ENCODE results near the gene FAXDC2.

The FAXDC2 gene

DNA sequence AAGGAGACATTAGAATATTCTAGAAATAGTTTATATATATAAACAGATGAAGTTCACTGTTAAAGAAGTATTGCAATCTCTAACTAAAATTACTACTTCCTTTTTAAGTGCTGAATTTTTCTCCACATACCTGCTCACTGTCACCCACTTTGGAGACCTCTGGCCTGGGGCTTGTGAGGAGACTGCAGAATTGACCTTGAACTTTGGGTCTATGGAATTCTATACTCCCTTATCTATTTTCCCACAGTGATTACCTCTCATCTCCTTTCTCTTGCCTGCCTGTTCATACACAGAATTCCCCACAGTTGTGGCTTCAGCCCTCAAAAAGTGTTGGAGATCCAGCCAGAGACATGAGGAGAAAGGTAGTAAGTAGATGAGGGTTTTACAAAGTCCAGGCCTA, 49.8 kb downstream of the FAXDC2 start:
- DNase-seq (ENCODE audit: extremely low read depth in 1 of 2, low read depth in 1 of 2): no peak

GRCh38 chr5:154797762-154798161, 52.6 kb downstream of the FAXDC2 start:
- DNase-seq (ENCODE audit: extremely low read depth in 1 of 2, low read depth in 1 of 2): no peak

- DNase-seq (ENCODE audit: extremely low read depth in 1 of 2, low read depth in 1 of 2): no peak
Observed at GRCh38 chr5:154795235-154795596, 55.2 kb downstream of the FAXDC2 start.

GRCh38 chr5:154794525-154795234, 55.7 kb downstream of the FAXDC2 start:
- DNase-seq (ENCODE audit: extremely low read depth in 1 of 2, low read depth in 1 of 2): no peak

DNA sequence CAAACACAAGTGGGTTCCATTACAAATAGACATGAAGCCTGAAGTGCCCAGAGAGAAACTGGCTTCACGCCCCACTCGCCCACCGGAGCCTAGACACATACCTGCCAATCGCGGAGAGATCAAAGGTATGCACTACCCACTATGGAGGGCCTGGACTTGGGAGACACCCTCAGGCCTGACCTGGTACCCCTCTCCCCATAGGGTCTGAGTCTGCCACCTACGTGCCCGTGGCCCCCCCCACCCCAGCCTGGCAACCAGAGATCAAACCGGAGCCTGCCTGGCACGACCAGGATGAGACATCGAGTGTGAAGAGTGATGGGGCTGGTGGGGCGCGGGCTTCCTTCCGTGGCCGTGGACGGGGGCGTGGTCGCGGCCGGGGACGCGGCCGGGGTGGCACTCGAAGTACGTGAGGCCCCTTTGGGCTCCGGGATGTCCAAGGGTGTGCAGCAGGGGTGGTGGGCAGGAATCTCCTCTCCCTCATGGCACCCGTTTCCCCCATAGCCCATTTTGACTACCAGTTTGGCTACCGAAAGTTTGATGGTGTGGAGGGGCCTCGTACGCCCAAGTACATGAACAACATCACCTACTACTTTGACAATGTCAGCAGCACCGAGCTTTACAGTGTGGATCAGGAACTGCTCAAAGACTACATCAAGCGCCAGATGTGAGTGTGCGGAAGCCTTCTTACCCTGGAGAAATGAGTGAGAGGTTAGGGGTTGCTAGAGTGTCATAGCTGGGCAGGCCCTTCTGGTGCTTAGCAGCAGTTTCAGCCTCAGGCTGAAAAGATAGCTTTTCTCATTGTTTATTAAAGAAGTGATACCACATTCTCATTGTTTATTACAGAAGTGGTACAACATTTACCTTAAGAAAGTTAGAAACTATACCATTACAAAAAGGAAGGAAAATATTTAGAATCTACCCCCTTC, 56.5 kb downstream of the FAXDC2 start:
- DNase-seq (ENCODE audit: extremely low read depth in 1 of 2, low read depth in 1 of 2): no peak

DNA sequence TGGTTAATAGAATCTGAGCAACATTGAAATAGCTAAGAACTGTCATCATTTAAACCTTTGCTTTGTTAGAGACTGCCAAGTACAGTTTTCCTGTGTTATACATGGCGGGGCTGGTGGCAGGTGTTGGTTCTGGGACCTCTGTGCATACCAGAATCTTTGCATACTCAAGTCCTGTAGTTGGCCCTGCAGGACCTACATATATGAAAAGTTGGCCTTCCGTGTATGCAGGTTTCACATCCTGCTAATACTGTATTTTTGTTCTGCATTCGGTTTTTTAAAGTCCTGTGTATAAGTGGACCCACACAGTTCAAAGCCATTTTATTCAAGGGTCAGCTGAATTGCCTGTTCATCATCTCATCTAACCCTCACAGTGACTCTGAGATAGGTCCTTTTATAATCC, 58.9 kb downstream of the FAXDC2 start:
- no peak for DNase-seq (ENCODE audit: extremely low read depth in 1 of 2, low read depth in 1 of 2)

- DNase-seq (ENCODE audit: extremely low read depth in 1 of 2, low read depth in 1 of 2): no peak
Observed at GRCh38 chr5:154788212-154788611, 62.2 kb downstream of the FAXDC2 start.

- no peak for DNase-seq (ENCODE audit: extremely low read depth in 1 of 2, low read depth in 1 of 2)
Observed at GRCh38 chr5:154786414-154786813, 64.0 kb downstream of the FAXDC2 start.

- DNase-seq (ENCODE audit: extremely low read depth in 1 of 2, low read depth in 1 of 2): no peak
Observed at GRCh38 chr5:154784856-154785255, 65.5 kb downstream of the FAXDC2 start.

DNA sequence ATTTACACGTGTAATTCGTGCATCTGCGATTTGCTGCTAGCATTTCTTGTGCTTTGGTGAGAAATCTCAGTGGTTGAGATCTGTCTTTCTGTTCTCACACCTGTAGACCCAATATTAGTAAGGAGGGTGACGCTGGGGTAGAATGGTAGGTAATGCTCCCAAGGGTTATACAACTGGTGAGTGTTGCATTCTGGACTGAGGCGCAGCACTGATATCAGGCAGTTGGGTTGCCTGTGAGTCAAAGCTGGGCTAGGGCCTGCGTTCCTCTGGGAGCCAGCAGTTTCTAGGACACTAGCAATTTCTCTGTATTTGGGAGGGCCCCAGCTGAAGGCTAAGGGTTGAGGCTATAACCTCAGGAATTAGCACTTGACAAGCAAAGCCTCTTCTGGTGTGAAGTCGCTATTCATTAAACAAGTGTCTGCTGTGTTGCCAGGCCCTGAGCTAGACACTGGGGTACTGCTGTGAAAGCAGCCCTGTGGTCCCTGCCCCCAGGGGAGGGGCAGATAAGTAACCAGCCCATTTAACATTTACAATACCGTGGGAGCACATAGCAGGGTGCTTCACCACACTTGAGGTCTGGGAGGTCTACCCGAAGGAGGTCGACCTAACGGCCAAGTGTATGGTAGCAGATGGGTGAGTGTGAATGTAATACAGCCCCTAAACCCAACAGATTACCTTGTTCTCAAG, 66.5 kb downstream of the FAXDC2 start:
- DNase-seq (ENCODE audit: extremely low read depth in 1 of 2, low read depth in 1 of 2): no peak

DNA sequence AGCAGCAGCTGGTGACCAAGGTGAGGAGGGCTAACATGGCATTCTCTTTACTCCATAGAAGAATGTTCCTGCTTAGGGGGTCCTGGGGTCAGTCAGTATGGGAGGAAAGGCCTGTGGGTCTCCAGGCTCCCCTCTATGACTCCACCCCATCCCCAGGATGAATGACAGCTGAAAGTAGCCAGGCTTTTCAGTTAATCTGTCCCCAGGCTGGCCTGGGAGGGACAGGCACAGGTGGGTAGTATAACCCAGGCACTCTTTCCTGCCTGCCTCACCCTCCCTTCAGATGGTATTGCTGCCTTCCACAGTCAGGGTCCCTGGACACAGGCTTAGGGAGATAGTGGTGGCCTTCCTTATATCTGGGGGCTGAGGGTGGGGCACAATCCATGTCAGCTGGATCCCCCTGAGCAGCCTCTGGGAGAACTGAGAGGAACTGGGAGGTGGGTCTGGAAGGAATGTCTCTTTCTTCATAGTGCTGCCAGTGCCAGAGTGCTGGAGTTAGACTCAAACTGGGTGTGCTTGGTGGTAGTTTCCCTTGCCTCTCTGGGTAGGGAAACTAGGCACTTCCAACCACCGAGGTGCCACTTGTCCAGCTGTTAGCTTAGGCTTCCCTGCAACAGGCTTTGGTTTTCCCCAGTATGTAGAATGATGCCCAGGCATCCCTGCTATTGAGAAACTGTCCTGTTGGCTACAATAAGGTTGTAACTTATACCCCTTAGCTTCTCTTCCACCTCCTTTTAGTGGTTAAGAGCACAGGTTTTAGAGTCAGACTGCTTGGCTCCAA, 67.4 kb downstream of the FAXDC2 start:
- DNase-seq (ENCODE audit: extremely low read depth in 1 of 2, low read depth in 1 of 2): no peak

DNA sequence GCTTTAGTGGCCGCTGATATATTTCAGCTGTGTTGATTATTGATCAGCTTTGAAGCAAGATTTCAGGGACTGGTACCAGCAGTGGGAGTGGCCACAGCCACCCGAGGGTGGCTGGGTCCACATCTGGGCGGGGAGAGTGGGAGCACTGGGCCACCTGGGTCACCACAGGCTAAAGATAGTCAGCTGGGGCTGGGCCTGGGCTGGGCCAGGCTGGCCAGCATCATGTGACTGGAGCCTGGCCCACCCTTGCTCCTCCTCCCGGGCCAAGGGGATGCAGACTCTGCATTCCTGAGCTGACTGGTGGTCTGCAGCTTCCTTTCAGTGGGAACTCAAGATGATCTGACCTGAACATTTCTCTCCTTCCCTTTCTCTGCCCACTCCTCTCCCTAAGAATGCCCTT, 68.1 kb downstream of the FAXDC2 start:
- DNase-seq (ENCODE audit: extremely low read depth in 1 of 2, low read depth in 1 of 2): no peak

GRCh38 chr5:154780128-154780527, 70.3 kb downstream of the FAXDC2 start:
- no peak for DNase-seq (ENCODE audit: extremely low read depth in 1 of 2, low read depth in 1 of 2)

DNA sequence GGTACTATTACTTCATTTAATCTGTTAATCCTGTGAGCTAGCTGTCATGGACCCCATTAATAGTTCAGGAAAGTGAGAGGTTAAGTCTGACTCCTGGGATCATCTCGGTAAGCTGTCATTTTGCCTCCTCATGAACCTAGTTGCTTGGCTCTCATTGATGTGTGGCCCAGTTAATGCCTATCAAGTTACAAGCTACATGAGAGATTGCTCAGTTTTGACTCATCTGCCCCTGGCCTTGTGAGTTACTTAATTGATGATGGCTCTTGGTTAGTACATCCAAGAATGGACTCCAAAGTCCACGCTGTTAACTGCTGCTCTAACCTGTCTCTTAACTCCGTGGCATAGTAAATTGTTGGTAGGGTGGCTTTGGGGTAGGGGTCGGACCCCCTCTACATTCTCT, 71.3 kb downstream of the FAXDC2 start:
- no peak for DNase-seq (ENCODE audit: extremely low read depth in 1 of 2, low read depth in 1 of 2)

GRCh38 chr5:154778534-154778933, 71.9 kb downstream of the FAXDC2 start:
- DNase-seq (ENCODE audit: extremely low read depth in 1 of 2, low read depth in 1 of 2): no peak

- DNase-seq (ENCODE audit: extremely low read depth in 1 of 2, low read depth in 1 of 2): no peak
Observed at GRCh38 chr5:154776167-154776566, 74.2 kb downstream of the FAXDC2 start.

GRCh38 chr5:154773326-154773725, 77.1 kb downstream of the FAXDC2 start:
- DNase-seq (ENCODE audit: extremely low read depth in 1 of 2, low read depth in 1 of 2): no peak

GRCh38 chr5:154771383-154771901, 79.0 kb downstream of the FAXDC2 start:
- no peak for DNase-seq (ENCODE audit: extremely low read depth in 1 of 2, low read depth in 1 of 2)

GRCh38 chr5:154770111-154770510, 80.3 kb downstream of the FAXDC2 start:
- DNase-seq (ENCODE audit: extremely low read depth in 1 of 2, low read depth in 1 of 2): no peak
